Body of pancreas (tissue), 4 donors: ENCODE data around the gene NIN.

ENCODE experiments used
- POLR2A ChIP-seq, 3 donors: fragments of 450-650 bp; IDR thresholded peaks; one replicate each; pipeline ENCODE4 v1.6.1; 2016; ENCODE audit warnings: antibody characterized with exemption in 3 of 3, mild to moderate bottlenecking in 2 of 3
- TF ChIP-seq, protein P1 (sequence below), 7 experiments: fragments of 450-650 bp in 4 of 7; fragments of 200-600 bp in 3 of 7; sonication (generic) in 3 of 7; IDR thresholded peaks; one replicate each; pipeline ENCODE4 v1.5.1; 2016 to 2019; ENCODE audit warnings: antibody characterized with exemption in 7 of 7

GRCh38 chr14:50832935-50833630 lies 2.1 kb upstream of the NIN start:
- TF ChIP-seq POLR2A (IDR thresholded peaks at IDR 0.05) = no peak
- TF ChIP-seq, protein P1, sequence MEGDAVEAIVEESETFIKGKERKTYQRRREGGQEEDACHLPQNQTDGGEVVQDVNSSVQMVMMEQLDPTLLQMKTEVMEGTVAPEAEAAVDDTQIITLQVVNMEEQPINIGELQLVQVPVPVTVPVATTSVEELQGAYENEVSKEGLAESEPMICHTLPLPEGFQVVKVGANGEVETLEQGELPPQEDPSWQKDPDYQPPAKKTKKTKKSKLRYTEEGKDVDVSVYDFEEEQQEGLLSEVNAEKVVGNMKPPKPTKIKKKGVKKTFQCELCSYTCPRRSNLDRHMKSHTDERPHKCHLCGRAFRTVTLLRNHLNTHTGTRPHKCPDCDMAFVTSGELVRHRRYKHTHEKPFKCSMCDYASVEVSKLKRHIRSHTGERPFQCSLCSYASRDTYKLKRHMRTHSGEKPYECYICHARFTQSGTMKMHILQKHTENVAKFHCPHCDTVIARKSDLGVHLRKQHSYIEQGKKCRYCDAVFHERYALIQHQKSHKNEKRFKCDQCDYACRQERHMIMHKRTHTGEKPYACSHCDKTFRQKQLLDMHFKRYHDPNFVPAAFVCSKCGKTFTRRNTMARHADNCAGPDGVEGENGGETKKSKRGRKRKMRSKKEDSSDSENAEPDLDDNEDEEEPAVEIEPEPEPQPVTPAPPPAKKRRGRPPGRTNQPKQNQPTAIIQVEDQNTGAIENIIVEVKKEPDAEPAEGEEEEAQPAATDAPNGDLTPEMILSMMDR (IDR thresholded peaks at IDR 0.05) = no peak
